Non-pigmented ciliary epithelial cell (primary cell): Measurements from ENCODE around the gene SCYGR3.
A peak's percentile ranks its signal among the peaks of the same experiment; 100 is the strongest.

Experiments
- DNase-seq: peaks from one replicate; pipeline ENCODE4 v3.0.0-alpha.2; 2010; ENCODE audit warnings: low read depth

The SCYGR3 gene, protein sequence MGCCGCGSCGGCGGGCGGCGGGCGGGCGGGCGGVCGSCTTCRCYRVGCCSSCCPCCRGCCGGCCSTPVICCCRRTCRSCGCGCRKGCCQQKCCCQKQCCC

DNA sequence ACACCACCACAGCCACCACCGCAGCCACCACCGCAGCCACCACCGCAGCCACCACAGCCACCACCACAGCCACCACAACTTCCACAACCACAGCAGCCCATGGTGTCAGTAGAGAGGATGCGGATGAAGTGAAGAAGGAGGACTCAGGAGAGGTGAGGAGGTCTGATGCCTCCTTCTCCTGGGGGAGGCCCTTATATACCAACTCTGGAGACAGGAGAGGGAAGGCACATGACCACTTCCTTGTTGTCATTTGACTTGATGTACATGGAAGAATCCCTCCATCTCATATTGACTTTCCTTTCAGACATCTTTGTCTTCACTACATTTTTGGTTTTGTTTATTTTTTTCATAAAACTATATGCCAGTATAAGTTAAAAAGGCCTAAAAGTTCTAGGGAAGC is at the start of gene SCYGR3:
Gene SCYGR3, minus strand, starts transcription at position 101 of the 400 bp plus-strand sequence. Its CDS starts 0 bp downstream, at position 101.
- DNase-seq = no peak

DNA sequence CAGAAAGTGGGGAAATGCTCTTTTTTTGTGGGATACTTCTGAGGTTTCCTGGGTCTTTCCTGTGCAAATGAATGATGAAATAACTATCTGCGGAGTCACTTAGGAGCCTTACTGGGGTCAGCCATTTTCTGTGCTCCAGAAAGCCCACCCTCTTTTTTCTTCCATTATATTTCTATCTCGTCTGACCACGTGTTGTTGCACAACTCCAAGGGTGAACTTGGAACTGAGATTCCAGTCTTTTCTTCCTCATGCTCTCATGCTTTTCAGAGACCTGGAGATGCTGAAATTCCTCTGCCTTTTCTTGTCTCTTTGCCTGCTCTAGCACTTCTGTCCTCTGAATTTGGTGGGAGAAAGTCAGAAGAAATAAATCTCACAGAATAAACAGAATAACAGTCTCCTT is 47.2 kb upstream of the SCYGR3 start:
- no peak for DNase-seq

DNA sequence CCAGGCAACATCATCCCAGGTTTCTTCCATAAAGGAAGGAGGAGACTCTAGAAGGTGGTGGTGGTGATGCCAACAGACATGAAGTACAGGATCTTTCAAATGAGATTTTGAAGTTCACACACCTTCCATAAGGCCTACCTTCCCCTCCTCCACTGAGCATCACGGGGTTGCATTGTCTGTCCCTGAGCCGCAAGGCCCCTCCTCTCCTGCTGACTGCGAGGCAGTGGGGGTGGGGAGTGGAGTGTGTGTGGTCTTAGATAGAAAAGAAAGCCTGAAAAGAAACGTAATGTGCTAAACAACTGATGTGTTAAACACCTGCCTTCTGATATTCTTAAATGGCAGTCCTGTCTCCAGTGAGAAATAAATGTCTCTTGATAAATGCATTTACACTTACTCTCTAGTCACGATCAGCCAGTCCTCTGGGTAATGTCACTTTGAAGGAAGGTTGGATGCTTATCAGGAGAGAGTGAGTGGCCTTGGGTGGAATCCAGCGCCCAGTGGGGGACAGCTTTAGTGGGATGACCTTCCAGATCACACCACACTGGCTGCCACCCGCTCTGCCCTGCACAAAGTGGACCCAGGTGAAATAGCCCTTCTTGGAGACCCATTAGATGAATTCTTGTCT is 46.5 kb upstream of the SCYGR3 start:
- DNase-seq = no peak

DNA sequence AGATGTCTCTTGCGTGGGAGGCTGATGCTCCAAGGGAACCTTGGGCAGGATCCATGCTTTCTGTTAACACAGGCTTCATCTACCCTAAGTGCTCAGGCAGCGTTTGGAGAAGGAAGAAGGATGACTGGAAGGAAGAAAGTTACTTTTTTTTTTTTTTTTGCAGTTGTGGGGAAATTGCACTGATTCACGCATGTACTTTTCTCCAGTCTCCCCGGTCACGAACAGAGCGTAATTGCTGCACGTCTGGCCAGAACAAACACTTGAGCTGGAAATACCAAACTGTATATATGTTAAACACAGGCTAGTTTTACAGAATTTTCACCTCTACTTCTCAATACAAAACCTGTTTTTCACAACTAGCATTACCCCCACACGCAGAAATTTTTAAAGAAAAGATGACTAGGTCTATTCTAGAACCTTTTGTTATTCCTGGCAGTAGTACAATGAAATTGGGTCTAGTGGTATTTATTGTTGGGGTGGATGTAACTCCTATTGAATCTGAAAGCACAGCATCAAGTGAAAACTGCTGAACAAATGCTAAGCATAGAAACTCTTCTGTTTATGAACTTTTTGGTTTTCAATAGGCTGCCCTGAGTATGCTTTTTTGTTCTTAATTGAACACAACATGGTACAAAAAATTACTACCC is 42.7 kb upstream of the SCYGR3 start:
- DNase-seq = no peak

DNA sequence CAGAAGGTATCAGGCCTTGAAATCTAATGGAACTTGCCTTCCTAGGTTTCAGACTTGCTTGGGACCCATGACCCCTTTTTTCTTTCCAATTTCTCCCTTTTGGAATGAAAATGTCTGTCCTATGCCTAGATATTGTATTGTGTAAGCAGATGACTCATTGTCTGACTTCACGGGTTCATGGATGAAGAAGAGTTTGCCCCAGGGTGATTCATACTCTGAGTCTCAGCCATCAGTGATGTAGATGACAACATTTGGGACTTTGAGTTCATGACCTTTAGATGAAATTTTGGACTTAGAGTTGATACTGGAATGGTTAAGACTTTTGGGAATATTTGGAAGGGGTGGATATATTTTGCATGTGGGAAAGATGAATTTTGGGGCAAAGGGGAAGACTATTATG is 40.8 kb upstream of the SCYGR3 start:
- DNase-seq = peak; percentile 76

DNA sequence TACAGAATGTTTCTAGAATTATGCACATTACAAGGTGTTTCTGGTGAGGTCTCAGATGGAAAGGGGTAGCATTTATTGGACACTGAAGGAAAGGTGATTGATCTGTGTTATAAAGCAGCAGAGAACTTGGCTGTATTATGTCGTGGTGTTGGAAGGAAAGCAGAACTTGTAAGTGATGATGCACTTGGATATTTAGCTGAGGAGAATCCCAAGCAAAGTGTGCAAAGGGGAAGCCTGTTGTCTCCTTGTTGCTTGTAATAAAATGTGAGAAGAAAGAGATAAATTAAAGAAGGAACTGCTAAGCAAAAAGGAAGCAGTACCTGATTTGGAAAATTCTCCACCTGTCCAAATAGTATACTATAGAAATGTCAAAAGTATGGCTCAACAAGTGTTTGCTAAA is 39.8 kb upstream of the SCYGR3 start:
- no peak for DNase-seq

DNA sequence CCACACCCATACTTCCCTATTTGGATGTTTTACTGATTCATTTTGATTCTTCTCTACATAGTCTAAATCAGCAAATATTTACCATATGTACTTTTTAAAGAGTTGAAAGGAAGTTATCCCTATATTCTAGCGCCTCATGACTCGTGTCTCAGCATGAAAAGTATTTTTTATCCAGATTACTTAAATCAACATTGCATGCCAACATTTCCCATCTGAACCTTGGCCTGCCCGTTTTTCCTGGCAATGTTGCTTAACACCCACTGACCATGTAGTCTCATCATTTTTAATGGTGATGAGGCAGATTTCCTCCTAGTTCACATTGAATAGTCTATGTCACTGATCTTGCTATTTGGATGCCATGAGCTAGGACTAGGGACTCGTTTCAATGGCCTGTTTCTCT is 38.8 kb upstream of the SCYGR3 start:
- DNase-seq = no peak

DNA sequence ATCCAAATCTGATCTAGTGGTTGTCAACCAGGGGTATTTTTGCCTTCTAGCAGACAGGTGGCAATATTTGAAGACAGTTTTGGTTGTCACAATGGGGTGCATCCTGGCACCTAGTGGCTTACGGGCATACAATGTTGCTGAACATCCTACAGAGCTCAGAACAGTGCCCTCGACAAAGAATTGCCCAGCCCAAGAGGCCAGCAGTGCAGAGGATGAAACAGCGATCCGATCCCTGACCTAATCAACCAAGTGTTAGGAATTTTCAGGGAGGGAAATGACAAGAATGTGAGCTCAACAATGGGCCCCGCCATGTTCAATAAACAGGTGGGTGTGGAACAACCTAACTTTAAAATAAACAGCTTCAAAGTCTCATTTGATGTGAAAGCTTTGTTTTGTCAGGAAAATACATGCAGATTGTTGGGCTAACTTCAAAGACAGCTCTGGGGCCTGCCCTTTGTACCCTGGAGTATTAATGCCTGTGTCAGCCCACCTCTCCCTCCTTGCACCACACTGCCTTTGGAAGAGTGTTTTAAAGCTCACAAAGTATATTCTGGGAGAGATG is 29.4 kb upstream of the SCYGR3 start:
- no peak for DNase-seq

DNA sequence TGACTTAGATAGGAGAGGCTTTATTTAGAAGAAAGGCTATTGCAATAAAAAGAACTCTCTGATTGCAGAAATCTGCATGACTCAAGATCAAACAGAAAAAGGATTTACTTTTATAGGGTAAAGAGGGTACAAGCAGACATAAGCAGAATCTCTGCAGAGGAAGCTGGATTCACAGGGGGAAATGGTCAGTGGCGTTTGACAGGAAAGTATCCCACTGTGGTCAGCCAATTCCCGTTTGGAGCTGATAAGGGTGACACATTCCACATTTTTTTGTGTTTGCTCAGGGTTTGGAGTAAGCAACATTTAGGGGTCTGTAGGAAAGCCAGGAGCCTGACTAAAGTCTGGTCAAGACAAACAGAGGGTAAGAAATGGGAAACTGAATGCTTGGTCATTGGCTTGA is 28.0 kb upstream of the SCYGR3 start:
- DNase-seq = no peak

DNA sequence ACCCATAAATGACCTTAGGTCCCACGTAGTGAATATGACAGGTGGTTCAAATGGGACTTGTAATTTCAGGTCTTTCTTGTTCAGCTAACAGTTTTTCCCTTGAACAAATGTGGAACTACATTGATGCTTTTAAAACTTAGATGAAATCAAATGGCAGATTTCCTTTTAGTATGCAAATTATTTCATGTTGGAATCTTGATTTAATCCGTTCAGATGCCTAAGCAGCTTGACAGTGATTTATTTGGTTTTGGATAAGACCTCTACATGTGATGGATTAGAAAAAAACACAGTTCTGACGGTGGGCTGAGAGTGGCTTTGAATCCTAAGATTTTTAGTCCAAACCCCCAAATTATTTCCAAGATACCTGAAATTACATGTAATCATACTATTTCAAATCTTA is 19.6 kb upstream of the SCYGR3 start:
- DNase-seq = no peak

DNA sequence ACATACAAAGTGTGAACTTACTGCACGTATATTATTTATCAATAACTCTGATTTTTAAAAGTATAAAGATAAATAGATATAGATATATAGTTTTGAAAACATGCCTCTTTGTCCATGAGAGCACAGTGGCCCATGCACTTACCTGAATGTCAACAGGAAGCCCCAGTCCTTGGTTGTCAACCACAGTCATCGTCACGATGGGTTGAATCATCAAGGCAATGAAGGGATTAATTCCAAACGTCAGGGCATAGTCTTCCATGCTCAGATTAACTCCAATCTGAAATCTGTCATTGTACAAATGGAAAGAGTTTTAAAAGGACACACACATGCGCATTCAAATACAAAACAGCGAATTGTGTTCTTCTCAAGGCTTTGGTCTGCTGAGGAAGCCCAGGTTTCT is 18.2 kb upstream of the SCYGR3 start:
- DNase-seq = no peak

DNA sequence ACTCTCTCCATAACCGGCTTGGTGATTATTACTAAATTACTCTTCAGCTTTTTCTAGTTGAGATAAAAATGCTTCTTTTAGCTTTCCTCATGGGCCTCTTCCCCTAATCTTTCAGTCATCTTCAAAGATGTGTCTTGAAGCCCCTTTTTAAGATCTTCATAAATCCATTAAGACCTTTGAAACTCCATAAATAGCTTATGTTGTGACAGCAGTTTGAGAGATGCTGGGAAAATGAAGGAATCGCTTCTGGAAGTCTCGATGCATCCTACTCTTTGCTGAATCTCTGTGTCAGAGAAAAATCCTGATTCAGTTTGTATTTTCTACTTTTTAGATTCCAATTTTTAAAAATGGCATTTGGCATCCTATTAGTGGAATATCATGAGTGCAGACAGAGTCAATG is 15.7 kb upstream of the SCYGR3 start:
- no peak for DNase-seq

DNA sequence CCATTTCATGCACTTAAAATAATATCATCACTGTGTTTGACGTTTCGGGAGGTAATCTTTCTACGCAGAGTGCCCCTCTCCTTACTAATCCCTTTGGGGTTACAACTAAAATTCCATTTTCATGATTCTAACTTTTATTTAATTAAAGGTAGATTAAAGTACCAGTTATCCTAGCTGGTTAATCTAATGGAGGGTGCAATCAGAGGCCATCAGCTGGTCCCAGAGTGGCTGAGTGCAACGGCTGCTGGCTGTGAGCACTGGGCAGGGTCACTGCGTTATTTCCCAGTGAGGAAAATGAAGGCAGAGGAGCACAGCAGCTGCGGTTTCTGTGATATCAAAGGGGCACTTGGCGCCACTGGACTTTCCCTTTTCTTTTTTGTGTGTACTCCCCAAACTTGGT is 14.8 kb upstream of the SCYGR3 start:
- no peak for DNase-seq

DNA sequence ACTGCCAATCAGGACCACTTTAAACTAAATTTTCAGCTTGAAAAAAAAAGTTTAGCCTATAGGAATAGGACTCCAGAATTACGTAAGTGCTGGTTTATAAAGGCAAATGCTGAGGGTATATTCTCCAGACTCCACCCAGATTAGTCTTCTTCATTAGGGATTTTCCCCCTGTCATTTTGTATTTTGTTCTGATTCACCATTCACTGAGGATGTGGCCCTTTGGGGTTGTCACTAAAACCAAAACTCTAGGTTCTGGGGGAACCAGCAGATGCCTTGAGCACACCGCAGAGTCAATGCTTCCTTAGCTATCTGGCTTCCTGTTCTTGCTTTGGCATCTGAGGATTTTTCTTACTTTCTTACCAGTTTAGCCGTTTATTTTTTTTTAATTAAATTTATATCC is 13.1 kb upstream of the SCYGR3 start:
- no peak for DNase-seq

DNA sequence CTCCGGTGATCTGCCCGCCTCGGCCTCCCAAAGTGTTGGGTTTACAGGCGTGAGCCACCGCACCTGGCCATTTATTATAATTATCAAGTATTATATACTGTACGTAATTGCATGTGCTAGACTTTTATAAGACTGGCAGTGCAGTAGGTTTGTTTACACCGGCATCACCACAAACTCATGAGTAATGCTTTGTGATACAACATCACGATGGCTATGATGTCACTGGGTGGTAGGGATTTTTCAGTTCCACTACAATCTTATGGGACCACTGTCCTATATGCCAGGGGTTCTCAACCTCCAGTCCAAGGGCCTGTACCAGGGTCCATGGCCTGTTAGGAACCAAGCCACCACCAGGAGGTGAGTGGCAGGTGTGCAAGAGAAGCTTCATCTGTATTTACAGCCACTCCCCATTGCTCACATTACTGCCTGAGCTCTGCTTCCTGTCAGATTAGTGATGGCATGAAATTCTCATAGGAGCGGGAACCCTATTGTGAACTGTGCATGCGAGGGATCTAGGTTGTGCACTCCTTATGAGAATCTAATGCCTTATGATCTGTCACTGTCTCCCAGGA is 12.0 kb upstream of the SCYGR3 start:
- DNase-seq = no peak

DNA sequence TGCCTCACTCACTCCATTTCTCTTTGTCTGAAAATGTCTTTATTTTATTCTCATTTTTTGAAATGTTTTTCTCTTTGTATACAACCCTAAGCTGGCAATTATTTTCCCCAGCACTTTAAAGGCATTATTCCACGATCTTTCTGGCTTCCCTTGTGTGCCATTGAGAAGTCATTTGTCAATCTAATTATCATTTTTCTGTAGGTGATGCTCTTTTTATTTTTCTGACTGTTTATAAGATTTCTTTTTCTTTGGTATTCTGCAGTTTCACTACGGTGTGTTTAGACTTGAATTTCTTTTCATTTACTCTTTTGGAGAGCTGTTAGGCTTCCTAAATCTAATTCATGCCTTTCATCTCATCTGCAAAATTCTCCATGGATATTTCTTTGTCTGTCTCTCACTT is 10.8 kb upstream of the SCYGR3 start:
- DNase-seq = no peak

DNA sequence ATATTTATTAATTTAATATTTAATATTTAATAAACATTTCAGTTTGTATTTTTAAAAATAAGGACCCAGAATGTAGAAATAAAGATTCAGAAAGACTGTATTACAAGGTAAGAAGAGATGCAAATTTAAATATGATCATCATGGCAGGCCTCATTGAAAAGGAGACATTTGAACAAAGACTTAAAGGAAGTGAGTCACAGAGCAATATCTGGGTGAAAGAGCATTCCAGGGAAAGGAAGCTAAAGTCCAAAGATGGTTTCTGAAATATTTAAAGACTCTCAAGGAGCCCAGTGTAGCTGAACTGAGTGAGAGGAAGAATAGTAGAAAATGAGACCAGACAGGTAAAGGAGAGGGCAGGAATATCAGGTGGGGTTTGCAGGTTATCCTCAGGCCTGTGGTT is 8.6 kb upstream of the SCYGR3 start:
- DNase-seq = peak; percentile 32

DNA sequence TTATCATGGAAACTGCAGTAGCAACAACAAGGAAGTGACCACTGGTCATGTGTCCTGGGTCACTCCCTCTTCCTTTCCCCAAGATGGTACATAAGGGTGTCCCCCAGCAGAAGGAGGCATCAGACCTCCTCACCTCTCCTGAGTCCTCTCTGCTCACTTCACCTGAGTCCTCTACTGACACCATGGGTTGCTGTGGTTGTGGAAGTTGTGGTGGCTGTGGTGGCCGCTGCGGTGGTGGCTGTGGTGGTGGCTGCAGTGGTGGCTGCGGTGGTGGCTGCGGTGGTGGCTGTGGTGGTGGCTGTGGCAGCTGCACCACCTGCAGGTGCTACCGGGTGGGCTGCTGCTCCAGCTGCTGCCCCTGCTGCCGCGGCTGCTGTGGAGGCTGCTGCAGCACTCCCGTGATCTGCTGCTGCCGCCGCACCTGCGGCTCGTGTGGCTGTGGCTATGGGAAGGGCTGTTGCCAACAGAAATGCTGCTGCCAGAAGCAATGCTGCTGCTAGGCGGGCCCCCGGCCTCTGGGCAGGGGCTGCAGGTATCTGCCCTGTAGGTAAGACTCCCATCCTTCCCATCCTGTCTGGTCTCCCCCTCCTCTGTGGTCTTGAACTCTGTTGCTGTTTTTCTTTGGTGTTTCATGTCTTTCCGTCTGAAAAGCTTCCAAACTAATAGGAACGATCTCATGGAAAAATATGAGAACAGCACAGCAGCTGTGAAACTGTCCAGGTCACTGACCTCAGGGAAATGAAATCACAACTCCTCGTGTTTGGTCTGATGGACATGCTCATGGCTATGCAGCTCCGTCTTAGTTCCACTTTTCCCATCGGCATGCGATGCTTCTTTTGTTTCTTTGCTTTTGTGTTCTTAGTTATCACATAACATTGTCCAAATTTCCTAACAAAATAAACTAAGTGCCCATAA is 2.9 kb upstream of the SCYGR3 start, which contains the start of gene SCYGR4:
Gene SCYGR4, plus strand, starts transcription at position 183 of the 915 bp plus-strand sequence. Its CDS starts 0 bp downstream, at position 183.
- DNase-seq = no peak

DNA sequence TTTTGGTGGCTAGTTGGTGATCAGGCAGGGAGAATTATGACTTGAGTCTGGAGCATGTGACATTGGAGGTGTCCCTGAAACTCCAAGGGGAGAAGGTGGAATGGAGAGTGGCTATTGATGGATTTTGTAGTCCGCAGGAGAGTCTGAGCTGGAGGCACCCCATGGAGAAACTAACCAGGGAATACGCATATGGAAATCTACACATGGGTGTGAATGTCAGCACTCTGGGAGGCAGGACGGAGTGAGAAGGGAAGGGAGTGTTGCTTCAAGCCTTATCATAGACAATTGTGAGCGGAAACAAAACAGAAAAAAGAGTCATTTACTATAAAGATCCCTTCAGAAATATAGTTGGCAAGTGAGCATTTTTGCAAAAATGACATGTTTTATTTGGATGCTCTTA is 2.0 kb upstream of the SCYGR3 start:
- DNase-seq = no peak

DNA sequence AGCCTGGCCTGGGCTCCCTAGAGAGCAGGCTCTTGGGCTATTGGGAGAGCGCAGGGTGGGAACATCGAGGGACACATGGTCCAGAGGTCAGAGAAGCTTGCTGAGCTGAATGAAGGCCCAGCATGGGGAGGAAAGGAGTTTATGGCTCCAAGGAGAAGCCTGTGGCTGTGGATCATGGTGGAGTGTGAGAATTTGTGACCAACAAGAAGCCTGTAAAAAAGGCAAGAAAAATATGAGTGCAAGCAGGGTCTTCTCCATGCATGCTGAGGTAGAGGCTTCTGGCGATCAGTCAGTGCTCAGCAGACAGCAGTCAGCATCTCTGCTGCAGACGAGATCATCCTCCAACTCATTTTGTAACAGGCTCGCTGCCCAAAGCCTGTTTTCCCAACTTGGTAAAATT is 1.3 kb upstream of the SCYGR3 start:
- no peak for DNase-seq

DNA sequence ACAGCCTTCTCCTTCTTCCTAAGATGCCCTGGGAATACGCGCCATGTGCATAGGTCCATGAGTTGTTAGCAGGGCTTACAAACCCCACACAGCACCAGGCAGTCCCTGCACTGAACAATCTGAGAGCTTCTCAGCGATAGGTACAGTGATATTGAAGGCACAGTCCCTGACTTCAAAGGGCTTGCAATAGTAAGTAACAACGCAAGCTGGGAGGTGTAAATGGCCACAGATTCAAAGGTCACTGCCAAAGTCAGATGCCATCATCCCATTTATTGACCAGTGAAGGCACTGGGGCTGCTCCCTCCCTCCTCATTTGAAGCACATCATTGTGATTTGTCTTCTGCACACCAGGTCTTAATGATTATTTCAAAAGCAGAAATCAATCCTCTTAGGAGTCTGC is 541 bp upstream of the SCYGR3 start:
- no peak for DNase-seq

DNA sequence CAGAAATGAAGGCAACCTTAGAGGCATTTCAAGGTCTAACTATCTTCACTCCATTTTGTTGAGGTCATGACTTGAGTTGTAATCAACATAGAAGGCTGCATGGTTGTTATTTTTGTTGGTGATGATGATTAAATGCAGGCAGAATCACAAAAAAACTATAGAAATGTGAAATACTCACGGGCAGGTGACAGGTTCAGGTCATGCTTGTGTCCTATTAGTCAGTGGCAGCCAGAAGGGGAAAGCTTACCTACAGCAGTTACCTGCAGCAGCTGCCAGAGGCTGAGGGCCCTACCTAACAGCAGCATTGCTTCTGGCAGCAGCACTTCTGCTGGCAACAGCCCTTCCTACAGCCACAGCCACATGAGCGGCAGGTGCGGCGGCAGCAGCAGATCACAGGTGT is 394 bp downstream of the SCYGR3 start:
- no peak for DNase-seq
